GM12801 (cell line): ENCODE measurements around the gene OXSR1.

ENCODE experiments used
- TF ChIP-seq, protein P1 (sequence below): IDR thresholded peaks from one replicate; pipeline ENCODE4 v1.5.1; 2011; ENCODE audit warnings: control low read depth; ENCODE audit not compliant: insufficient read length; ENCODE audit errors: extremely low read depth

OXSR1 gene

GRCh38 chr3:38119248-38119544, 46.1 kb upstream of the OXSR1 start:
- TF ChIP-seq, protein P1, sequence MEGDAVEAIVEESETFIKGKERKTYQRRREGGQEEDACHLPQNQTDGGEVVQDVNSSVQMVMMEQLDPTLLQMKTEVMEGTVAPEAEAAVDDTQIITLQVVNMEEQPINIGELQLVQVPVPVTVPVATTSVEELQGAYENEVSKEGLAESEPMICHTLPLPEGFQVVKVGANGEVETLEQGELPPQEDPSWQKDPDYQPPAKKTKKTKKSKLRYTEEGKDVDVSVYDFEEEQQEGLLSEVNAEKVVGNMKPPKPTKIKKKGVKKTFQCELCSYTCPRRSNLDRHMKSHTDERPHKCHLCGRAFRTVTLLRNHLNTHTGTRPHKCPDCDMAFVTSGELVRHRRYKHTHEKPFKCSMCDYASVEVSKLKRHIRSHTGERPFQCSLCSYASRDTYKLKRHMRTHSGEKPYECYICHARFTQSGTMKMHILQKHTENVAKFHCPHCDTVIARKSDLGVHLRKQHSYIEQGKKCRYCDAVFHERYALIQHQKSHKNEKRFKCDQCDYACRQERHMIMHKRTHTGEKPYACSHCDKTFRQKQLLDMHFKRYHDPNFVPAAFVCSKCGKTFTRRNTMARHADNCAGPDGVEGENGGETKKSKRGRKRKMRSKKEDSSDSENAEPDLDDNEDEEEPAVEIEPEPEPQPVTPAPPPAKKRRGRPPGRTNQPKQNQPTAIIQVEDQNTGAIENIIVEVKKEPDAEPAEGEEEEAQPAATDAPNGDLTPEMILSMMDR: no peak

DNA sequence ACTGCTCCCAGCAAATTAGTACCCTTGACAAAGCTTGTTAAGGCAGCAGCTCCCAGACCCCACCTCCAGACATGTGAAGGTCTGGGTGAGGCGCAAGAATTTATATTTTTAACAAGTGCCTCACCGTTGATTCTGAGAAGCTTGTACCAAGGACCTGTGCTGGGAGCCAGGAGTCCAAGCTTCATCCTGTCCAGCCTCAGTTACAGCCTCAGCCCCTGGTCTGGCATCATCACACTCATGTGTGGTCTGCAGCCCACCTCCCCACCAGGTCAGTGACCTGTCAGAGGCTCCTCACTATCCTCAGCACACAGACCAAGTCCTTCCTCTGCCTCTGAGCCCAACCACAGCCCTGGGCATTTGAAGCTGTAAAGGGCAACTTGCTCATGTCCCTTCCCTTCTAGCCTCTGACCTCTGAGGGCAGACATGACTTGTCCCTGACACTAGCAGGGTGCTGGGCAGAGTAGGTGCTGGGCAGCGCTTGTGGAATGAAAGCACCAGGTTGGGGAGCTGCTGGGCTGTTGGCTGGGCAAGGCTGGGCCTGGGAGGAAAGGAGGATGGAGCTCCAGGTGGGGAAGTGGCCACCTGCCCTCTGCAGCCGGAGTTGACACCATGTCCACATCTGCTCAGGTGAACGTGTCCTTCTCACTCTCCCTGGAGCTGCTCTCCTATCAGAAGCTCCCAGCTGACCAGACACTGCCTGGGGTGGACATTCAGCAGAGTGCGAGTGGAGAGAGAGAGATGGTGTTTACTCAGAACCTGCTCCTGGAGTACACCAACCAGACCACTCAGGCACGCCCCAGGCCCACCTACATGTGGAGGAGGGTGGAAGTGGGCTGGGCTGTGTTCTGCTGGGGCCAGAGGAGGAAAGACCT, 45.3 kb upstream of the OXSR1 start:
- TF ChIP-seq, protein P1: no peak

DNA sequence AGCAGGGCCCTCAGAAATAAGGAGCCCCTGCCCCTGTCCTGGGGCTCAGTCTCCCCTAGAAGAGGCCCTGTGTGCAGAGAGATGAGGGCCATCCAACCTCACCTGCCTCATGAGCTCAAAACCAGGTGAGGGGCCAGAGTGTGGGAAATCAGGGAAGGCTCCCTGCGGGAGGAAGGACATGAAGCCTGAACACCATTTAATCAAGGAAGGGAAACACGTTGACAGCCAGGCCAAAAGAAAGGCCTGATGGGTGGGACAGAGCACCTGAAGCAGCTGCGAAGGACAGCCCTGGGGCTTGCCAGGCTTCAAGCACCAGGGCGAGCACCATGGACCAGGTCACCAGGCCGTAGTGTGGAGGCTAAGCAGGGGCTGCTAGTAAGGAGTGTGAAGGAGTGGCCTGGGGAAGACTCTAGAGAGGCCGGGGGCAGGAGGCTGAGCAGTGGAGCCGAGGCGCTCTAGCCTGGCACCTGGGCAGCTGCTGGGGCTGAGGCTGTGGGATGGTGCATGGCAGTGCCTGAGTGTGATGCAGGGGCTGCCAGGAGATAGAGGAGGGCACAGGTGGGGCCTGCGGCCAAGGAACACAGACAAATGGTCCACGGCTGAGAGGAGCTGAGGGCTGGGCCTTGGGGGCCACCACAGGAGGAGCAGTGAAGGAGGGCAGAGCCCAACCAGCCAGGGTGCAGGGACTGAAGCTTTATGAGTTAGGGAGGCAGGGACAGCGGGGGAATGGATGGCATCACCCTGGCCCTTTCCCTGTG, 44.5 kb upstream of the OXSR1 start:
- TF ChIP-seq, protein P1: no peak

DNA sequence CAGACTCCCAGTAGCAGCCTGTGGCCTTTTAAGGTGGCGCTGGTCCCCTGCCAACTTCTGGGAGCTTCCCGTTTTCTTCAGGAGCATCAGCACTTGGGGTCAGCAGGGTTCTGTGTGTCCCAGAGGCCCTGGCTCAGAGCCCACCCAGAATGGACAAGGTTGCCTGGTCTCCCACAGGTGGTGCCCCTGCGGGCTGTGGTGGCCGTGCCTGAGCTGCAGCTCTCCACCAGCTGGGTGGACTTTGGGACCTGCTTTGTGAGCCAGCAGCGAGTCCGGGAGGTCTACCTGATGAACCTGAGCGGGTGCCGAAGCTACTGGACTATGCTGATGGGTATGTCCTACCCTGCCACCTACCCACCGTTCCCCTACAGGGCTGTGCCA, 43.9 kb upstream of the OXSR1 start:
- TF ChIP-seq, protein P1: no peak

GRCh38 chr3:38121832-38122461, 43.4 kb upstream of the OXSR1 start:
- TF ChIP-seq, protein P1: no peak

GRCh38 chr3:38122712-38123290, 42.5 kb upstream of the OXSR1 start:
- TF ChIP-seq, protein P1: no peak
